Endothelial cell of umbilical vein (primary cell): ENCODE results near the gene NAP1L5. TPM values are rescaled to one million over a fixed set of nuclear protein-coding genes. Genes with fewer than 3 reads are reported as not detected.

Source experiments
- BruUV-seq: library from RNA; stranded (reverse); fragments of 400-500 nt; replicated peaks from 2 replicates; lab custom pipeline; 2021; lab: Mats Ljungman, UMichigan
- CTCF ChIA-PET: fragments of 300-600, 350-600 bp; sonication (Branson Sonifier 250); formaldehyde crosslinking; loops from one replicate; lab custom pipeline; 2021; ENCODE audit warnings: antibody characterized with exemption, inconsistent platforms; lab: Charles Lee
- POLR2A ChIA-PET: fragments of 300-600, 350-600 bp; sonication (Branson Sonifier 250); formaldehyde crosslinking; loops from one replicate; lab custom pipeline; 2021; ENCODE audit warnings: antibody characterized with exemption, inconsistent platforms; lab: Charles Lee
- DNase-seq: peaks from one replicate; pipeline ENCODE4 v3.0.0-alpha.2; 2011; ENCODE audit warnings: low read depth, low spot score
- FAIRE-seq: peaks from 2 replicates; lab custom pipeline; 2011; peaks lifted over from hg19 to GRCh38; lab: Jason Lieb, UNC
- H2AFZ ChIP-seq: 2 replicates; pipeline ENCODE4 v1.6.0; 2012; ENCODE audit warnings: low read depth, low read length, control low read depth, inconsistent platforms
- H3K27ac ChIP-seq: 2 replicates; pipeline ENCODE4 v1.5.1; 2011; ENCODE audit warnings: low read depth, mild to moderate bottlenecking, control low read depth, low read length, moderate library complexity; ENCODE audit not compliant: insufficient read depth
- H3K27me3 ChIP-seq, 2 experiments: 2 replicates each; pipeline versions ENCODE4 v1.6.0 to v1.6.1; 2011; ENCODE audit warnings: low read length in 2 of 2, mixed read lengths in 1 of 2; ENCODE audit not compliant: control insufficient read depth in 2 of 2, insufficient read depth in 2 of 2
- H3K36me3 ChIP-seq, 2 experiments: 2 replicates in 1 of 2; 3 replicates in 1 of 2; pipeline ENCODE4 v1.5.1; 2011; ENCODE audit warnings: low read length in 2 of 2, mild to moderate bottlenecking in 1 of 2, moderate library complexity in 1 of 2; ENCODE audit not compliant: control insufficient read depth in 2 of 2, insufficient read depth in 2 of 2; ENCODE audit errors: extremely low read depth in 1 of 2
- H3K4me1 ChIP-seq: 3 replicates; pipeline ENCODE4 v1.5.1; 2011; ENCODE audit warnings: mild to moderate bottlenecking, low read length; ENCODE audit not compliant: control insufficient read depth, insufficient read depth; ENCODE audit errors: extremely low read depth
- H3K4me2 ChIP-seq: 2 replicates; pipeline ENCODE4 v1.6.1; 2011; ENCODE audit warnings: low read length, control low read depth, mixed read lengths; ENCODE audit not compliant: insufficient read depth
- H3K4me3 ChIP-seq, 3 experiments: fragments of 200-600 bp in 1 of 3; sonication (generic), shearing (Covaris generic) in 1 of 3; replicated peaks in 1 of 3; 2 replicates each; pipeline ENCODE4 v1.5.1; 2011 to 2016; ENCODE audit warnings: control low read depth in 3 of 3, low read length in 3 of 3, mild to moderate bottlenecking in 2 of 3, inconsistent platforms in 1 of 3, low read depth in 1 of 3, moderate library complexity in 1 of 3; ENCODE audit not compliant: insufficient read depth in 1 of 3
- H3K79me2 ChIP-seq: 2 replicates; pipeline ENCODE4 v1.6.0; 2012; ENCODE audit warnings: low read length, inconsistent platforms; ENCODE audit not compliant: control insufficient read depth, insufficient read depth
- H3K9ac ChIP-seq: replicated peaks from 2 replicates; pipeline ENCODE3; 2011; ENCODE audit warnings: low read length, control low read depth; ENCODE audit not compliant: insufficient read depth; ENCODE audit errors: extremely low read depth
- H3K9me1 ChIP-seq: replicated peaks from 3 replicates; pipeline ENCODE4 v1.6.0; 2011; ENCODE audit warnings: mild to moderate bottlenecking, low read length; ENCODE audit not compliant: control insufficient read depth, insufficient read depth; ENCODE audit errors: extremely low read depth
- H3K9me3 ChIP-seq: replicated peaks from 2 replicates; pipeline ENCODE4 v1.5.1; 2012; ENCODE audit warnings: low read length, inconsistent platforms; ENCODE audit not compliant: control insufficient read depth, insufficient read depth
- H4K20me1 ChIP-seq: replicated peaks from 2 replicates; pipeline ENCODE3; 2011; ENCODE audit warnings: mild to moderate bottlenecking, low read length; ENCODE audit not compliant: control insufficient read depth, insufficient read depth; ENCODE audit errors: extremely low read depth
- CTCF ChIP-seq, 2 donors: IDR thresholded peaks; 1 replicate in 1 of 2; 2 replicates in 1 of 2; pipeline ENCODE4 v1.5.1; 2011; ENCODE audit warnings: low read length in 2 of 2, mild to moderate bottlenecking in 2 of 2, moderate library complexity in 2 of 2, control low read depth in 1 of 2, inconsistent platforms in 1 of 2, low read depth in 1 of 2; ENCODE audit not compliant: insufficient read depth in 1 of 2; ENCODE audit errors: extremely low read depth in 1 of 2
- EZH2 ChIP-seq: IDR thresholded peaks from 2 replicates; pipeline ENCODE4 v1.6.1; 2012; ENCODE audit warnings: borderline replicate concordance, low read depth, mild to moderate bottlenecking, moderate library complexity, low read length, inconsistent platforms; ENCODE audit not compliant: severe bottlenecking
- FOS ChIP-seq: IDR thresholded peaks from 2 replicates; pipeline ENCODE4 v1.6.1; 2011; ENCODE audit warnings: mild to moderate bottlenecking, low read length, moderate library complexity, borderline replicate concordance; ENCODE audit not compliant: insufficient read depth
- GATA2 ChIP-seq: IDR thresholded peaks from 2 replicates; pipeline ENCODE4 v1.7.0; 2011; ENCODE audit warnings: low read depth, mild to moderate bottlenecking, moderate library complexity, mixed read lengths, low read length; ENCODE audit not compliant: insufficient read length, insufficient read depth
- JUN ChIP-seq: IDR thresholded peaks from 2 replicates; pipeline ENCODE4 v1.6.1; 2011; ENCODE audit warnings: borderline replicate concordance, low read depth; ENCODE audit not compliant: insufficient read length, insufficient read depth
- MYC ChIP-seq: IDR thresholded peaks from one replicate; pipeline ENCODE4 v1.6.1; 2011; ENCODE audit warnings: mild to moderate bottlenecking, low read depth, low read length
- POLR2A ChIP-seq: IDR thresholded peaks from 2 replicates; pipeline ENCODE4 v1.6.1; 2012; ENCODE audit warnings: low read depth, mild to moderate bottlenecking, control low read depth, low read length
- POLR2AphosphoS5 ChIP-seq: IDR thresholded peaks from 2 replicates; pipeline ENCODE4 v1.6.1; 2012; ENCODE audit warnings: low read depth, mild to moderate bottlenecking, control low read depth, low read length, moderate library complexity; ENCODE audit not compliant: insufficient read depth
- dilution Hi-C: fragments of 300-500 bp; cut with MboI; formaldehyde crosslinking; loops from one replicate; pipeline ENCODE4 v1.15.0; 2019; ENCODE audit warnings: low sequenced_read_pairs; ENCODE audit not compliant: extremely low pct_ligation_motif_present
- intact Hi-C: fragments of 100-400 bp; cut with micrococcal nuclease; formaldehyde crosslinking; loops from one replicate; pipeline ENCODE4 v1.10.0; 2022
- polyA plus RNA-seq, 4 experiments: library from polyadenylated mRNA; depleted of rRNA in 3 of 4; stranded (reverse) in 3 of 4; unstranded in 1 of 4; fragments of >200 nt; gene quantifications; 2 replicates each; pipeline versions ENCODE4 v1.2.1 to v1.2.3, GENCODE V29; 2011 to 2012; ENCODE audit warnings: missing spikeins in 1 of 4
- total RNA-seq: library from RNA; stranded (reverse); gene quantifications from 2 replicates; pipeline ENCODE4 v1.2.3, GENCODE V29; 2021

NAP1L5 gene
- total and polyA plus RNA-seq, 2 donors (not counting 3 experiments of a cell fraction or from before 2014, with no cell fraction given), result 3.4 to 6.1 TPM

DNA sequence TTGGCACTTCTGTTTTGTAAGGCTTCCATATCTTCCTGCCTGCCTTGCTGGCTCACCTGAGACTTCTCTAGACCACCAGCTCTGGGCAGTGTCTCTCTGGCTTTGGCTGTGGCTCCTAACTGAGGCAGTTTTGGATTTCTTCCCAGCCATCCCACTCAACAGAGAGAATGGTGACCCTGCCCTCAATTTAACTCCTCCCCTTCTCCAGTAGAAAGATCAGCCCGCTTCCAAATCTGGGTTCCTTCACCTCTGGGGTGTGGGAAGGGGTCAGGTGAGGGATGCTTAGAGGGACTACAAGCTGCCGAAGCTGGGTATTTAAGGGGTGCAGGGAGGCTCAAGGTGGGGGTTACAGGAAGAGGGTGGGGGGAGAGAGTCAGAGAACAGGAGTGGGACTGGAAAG lies 23.7 kb downstream of the NAP1L5 start:
- CTCF ChIA-PET, result interaction anchor here (0.7 to 2.3 kb wide), 15 partner anchors 11 to 354 kb away, joined by 3 to 51 read pairs (median 5); partner anchors contain the start of gene HERC3
- H3K36me3 ChIP-seq, result peaks cover 0 to 3% of the 10 kb centered on the region in 2 experiments
- BruUV-seq, result no TSS peak
- no peak overlapping the region for H3K27ac ChIP-seq
- no peak for FAIRE-seq
- H3K4me2 ChIP-seq, result no peak overlapping the region
- H2AFZ ChIP-seq, result no peak overlapping the region
- H3K27me3 ChIP-seq, result no peaks in the 10 kb centered on the region
- no peaks in the 10 kb centered on the region for H4K20me1 ChIP-seq
- H3K79me2 ChIP-seq, result no peaks in the 10 kb centered on the region
- H3K9me3 ChIP-seq, result no peaks in the 10 kb centered on the region
- POLR2A ChIA-PET, result no interaction called here
- H3K4me3 ChIP-seq, result no peak overlapping the region
- no peaks in the 10 kb centered on the region for H3K9me1 ChIP-seq
- DNase-seq, result no peak
- intact Hi-C loops, result loop anchor here (2.0 to 5.0 kb wide), 2 partner anchors 117 to 348 kb away; no protein-coding TSS in a partner anchor
- no peaks in the 10 kb centered on the region for H3K4me1 ChIP-seq
- dilution Hi-C loops, result no loop called here
- no peak overlapping the region for H3K9ac ChIP-seq
- TF ChIP-seq JUN, result no peak
- TF ChIP-seq FOS, result no peak
- no peak for TF ChIP-seq MYC
- no peak for TF ChIP-seq POLR2AphosphoS5
- no peak for TF ChIP-seq CTCF (IDR thresholded peaks at IDR 0.05; ENCODE audit: extremely low read depth in 1 of 2, insufficient read depth in 1 of 2, low read depth in 1 of 2, low read length in 2 of 2)

DNA sequence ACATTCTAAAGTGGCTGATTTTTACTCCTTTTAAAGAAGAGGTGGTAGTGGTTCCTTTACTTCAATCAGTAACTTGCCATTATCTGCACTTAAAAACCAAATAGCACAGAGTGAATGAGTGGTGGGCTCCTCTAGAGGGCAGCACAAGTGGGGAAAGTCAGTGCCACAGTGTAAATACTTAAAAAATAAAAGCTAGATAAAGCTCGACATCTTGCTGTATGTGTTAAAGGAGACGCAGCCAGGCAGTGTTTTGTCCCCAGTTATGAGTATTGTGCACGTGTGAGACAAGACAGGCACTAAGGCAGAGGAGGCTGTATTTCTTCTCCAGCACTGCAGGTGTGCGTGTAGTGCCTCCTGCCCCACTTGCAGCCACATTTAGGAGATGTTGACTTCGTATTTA lies 24.6 kb downstream of the NAP1L5 start:
- peaks cover 0 to under 1% of the 10 kb centered on the region in 2 experiments for H3K36me3 ChIP-seq
- POLR2A ChIA-PET, result no interaction called here
- dilution Hi-C loops, result no loop called here
- H3K9me3 ChIP-seq, result no peaks in the 10 kb centered on the region
- no peaks in the 10 kb centered on the region for H3K27me3 ChIP-seq
- CTCF ChIA-PET, result interaction anchor here (0.5 to 2.3 kb wide), 55 partner anchors 8 to 384 kb away, joined by 3 to 51 read pairs (median 4); partner anchors contain the start of genes HERC3 and PYURF
- BruUV-seq, result no TSS peak
- no peaks in the 10 kb centered on the region for H3K9me1 ChIP-seq
- no peak overlapping the region for H2AFZ ChIP-seq
- no peaks in the 10 kb centered on the region for H3K79me2 ChIP-seq
- H3K9ac ChIP-seq, result no peak overlapping the region
- TF ChIP-seq CTCF (IDR thresholded peaks at IDR 0.05; ENCODE audit: extremely low read depth in 1 of 2, insufficient read depth in 1 of 2, low read depth in 1 of 2, low read length in 2 of 2) (peak; percentile 56 to 74), POLR2A (no peak), JUN (no peak), GATA2 (no peak), EZH2 (no peak)
- no peak overlapping the region for H3K4me3 ChIP-seq
- H3K4me2 ChIP-seq, result no peak overlapping the region
- FAIRE-seq (peak; percentile 40), DNase-seq (peak; percentile 65)
- intact Hi-C loops, result loop anchor here (2.0 to 5.0 kb wide), 2 partner anchors 118 to 349 kb away; no protein-coding TSS in a partner anchor
- H4K20me1 ChIP-seq, result no peaks in the 10 kb centered on the region
- no peak overlapping the region for H3K27ac ChIP-seq
- no peaks in the 10 kb centered on the region for H3K4me1 ChIP-seq
